Cardiac fibroblast (primary cell): Measurements from ENCODE around the gene MEPCE.

Experiments used
- DNase-seq, 2 donors: peaks; one replicate each; pipeline versions ENCODE4 v3.0.0 to v3.0.0-alpha.2; 2010; ENCODE audit warnings: low read depth in 2 of 2
- H3K4me3 ChIP-seq, 2 donors: replicated peaks in 1 of 2; 1 replicate in 1 of 2; 2 replicates in 1 of 2; pipeline ENCODE4 v1.5.1; 2011; ENCODE audit warnings: low read depth in 2 of 2, low read length in 2 of 2, mild to moderate bottlenecking in 2 of 2, moderate library complexity in 1 of 2
- CTCF ChIP-seq: IDR thresholded peaks from one replicate; pipeline ENCODE4 v1.5.1; 2011; ENCODE audit warnings: low read depth, mild to moderate bottlenecking, low read length, inconsistent platforms

MEPCE gene

GRCh38 chr7:100423315-100423714, 6.3 kb upstream of the MEPCE start:
- H3K4me3 ChIP-seq: no peak overlapping the region
- DNase-seq: no peak
- no peak for TF ChIP-seq CTCF

GRCh38 chr7:100425347-100425746, 4.3 kb upstream of the MEPCE start:
- no peak for DNase-seq
- H3K4me3 ChIP-seq: no peak overlapping the region
- TF ChIP-seq CTCF: no peak

GRCh38 chr7:100426516-100426915, 3.1 kb upstream of the MEPCE start:
- H3K4me3 ChIP-seq: no peak overlapping the region
- no peak for DNase-seq
- TF ChIP-seq CTCF: no peak

DNA sequence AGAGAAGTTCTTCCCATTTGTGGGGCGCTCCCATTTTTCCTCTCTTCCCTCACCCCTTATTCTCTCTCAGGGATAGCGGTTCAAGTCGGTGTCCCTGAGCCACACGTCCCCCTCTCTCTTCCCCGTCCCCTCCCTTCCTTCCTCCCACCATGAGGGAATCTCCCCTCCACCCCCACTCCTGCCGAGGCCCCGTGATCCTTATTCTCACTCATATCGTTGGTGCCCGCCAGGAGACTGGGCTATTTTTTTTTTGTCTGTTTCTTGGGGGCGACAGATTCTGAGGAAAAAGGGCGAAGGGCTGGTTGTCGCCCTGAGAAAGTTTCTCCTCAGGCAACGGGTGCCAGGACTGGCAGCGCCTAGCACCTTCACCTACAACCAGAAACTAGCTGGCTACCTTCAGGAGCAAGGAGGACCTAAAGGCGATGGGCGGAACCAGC, 1.9 kb upstream of the MEPCE start:
- TF ChIP-seq CTCF: no peak
- peak overlapping the region; percentile 66 to 84 for H3K4me3 ChIP-seq
- DNase-seq: no peak

GRCh38 chr7:100428199-100428966, 1.2 kb upstream of the MEPCE start, which contains the start of gene ZCWPW1:
TSS of gene ZCWPW1 (minus strand) at chr7:100428703. CDS start at chr7:100420649, 8,054 bp downstream.
- H3K4me3 ChIP-seq: peak within 1 kb of the TSS; percentile 84 to 87
- DNase-seq: peak; percentile 98 to 99
- no peak for TF ChIP-seq CTCF

- peak; percentile 100 for DNase-seq
- TF ChIP-seq CTCF: peak; percentile 5
- peak overlapping the region; percentile 84 to 87 for H3K4me3 ChIP-seq
Observed at GRCh38 chr7:100428967-100429636, 529 bp upstream of the MEPCE start.
